Urinary bladder (tissue), 2 donors: Measurements from ENCODE around the gene KYNU. TPM values are rescaled to one million over a fixed set of nuclear protein-coding genes. Genes with fewer than 3 reads are reported as not detected.

Experiments
- polyA plus RNA-seq: library from polyadenylated mRNA; stranded (reverse); fragments of 200-250 nt; gene quantifications from one replicate; pipeline ENCODE4 v1.2.3, GENCODE V29; 2013
- small RNA-seq: library from RNA; depleted of rRNA; stranded (forward); fragments of <200 nt; gene quantifications from one replicate; pipeline ENCODE3, GENCODE V24; 2014
- total RNA-seq: library from RNA; depleted of rRNA; stranded (reverse); fragments of >200 nt; gene quantifications from one replicate; pipeline ENCODE4 v1.2.3, GENCODE V29; 2014
- donor health status: healthy.

KYNU gene
- total and polyA plus RNA-seq, 2 donors = 2.3 to 9.8 TPM

Small RNA genes lying within 50 kb of the gene (small RNA-seq; reads per million reads assigned to genes)
- gene MTND4LP12 = not detected
